Measurements from ENCODE around the gene LPP. TPM values are rescaled to one million over a fixed set of nuclear protein-coding genes. Genes with fewer than 3 reads are reported as not detected.

LPP gene
- polyA plus RNA-seq, 1 experiment: 76.3 TPM

- H3K9me3 ChIP-seq (ENCODE audit: control insufficient read depth, insufficient read depth, low read length): no peaks in the 10 kb centered on the region
- TF ChIP-seq CTCF (IDR thresholded peaks at IDR 0.05; ENCODE audit: low read depth, low read length): no peak
- H3K27me3 ChIP-seq (ENCODE audit: control insufficient read depth, insufficient read depth, low read length): no peaks in the 10 kb centered on the region
- no peak for DNase-seq (ENCODE audit: low read depth, low spot score)
- H3K4me3 ChIP-seq (ENCODE audit: low read depth, low read length): no peak overlapping the region
- POLR2A ChIA-PET: no interaction called here
- H3K27ac ChIP-seq (ENCODE audit: low read depth, low read length): no peak overlapping the region
- CTCF ChIA-PET: interaction anchor here (2.6 kb wide), 1 partner anchor 66 kb away, joined by 8 read pairs; no protein-coding TSS in a partner anchor
These were observed 734.5 kb downstream of the LPP start for GRCh38 chr3:188888321-188889053.

- H3K9me3 ChIP-seq (ENCODE audit: control insufficient read depth, insufficient read depth, low read length): no peaks in the 10 kb centered on the region
- no peaks in the 10 kb centered on the region for H3K27me3 ChIP-seq (ENCODE audit: control insufficient read depth, insufficient read depth, low read length)
- no peak overlapping the region for H3K4me3 ChIP-seq (ENCODE audit: low read depth, low read length)
- DNase-seq (ENCODE audit: low read depth, low spot score): no peak
- H3K27ac ChIP-seq (ENCODE audit: low read depth, low read length): no peak overlapping the region
- TF ChIP-seq CTCF (IDR thresholded peaks at IDR 0.05; ENCODE audit: low read depth, low read length): no peak
- ChIA-PET POLR2A (no interaction called here), CTCF (interaction anchor here (2.6 kb wide), 1 partner anchor 65 kb away, joined by 8 read pairs; no protein-coding TSS in a partner anchor)
These were observed 735.1 kb downstream of the LPP start for GRCh38 chr3:188889054-188889491.

- POLR2A ChIA-PET: no interaction called here
- no peak for DNase-seq (ENCODE audit: low read depth, low spot score)
- no peak for TF ChIP-seq CTCF (IDR thresholded peaks at IDR 0.05; ENCODE audit: low read depth, low read length)
- CTCF ChIA-PET: interaction anchor here (0.7 kb wide), 1 partner anchor 11 kb away, joined by 3 read pairs; no protein-coding TSS in a partner anchor
- Histone ChIP-seq H3K27me3 (ENCODE audit: control insufficient read depth, insufficient read depth, low read length) (no peaks in the 10 kb centered on the region), H3K27ac (ENCODE audit: low read depth, low read length) (no peak overlapping the region), H3K4me3 (ENCODE audit: low read depth, low read length) (no peak overlapping the region), H3K9me3 (ENCODE audit: control insufficient read depth, insufficient read depth, low read length) (no peaks in the 10 kb centered on the region)
These were observed 736.8 kb downstream of the LPP start for GRCh38 chr3:188890572-188891270.

- H3K4me3 ChIP-seq (ENCODE audit: low read depth, low read length): no peak overlapping the region
- no peak for DNase-seq (ENCODE audit: low read depth, low spot score)
- no peaks in the 10 kb centered on the region for H3K9me3 ChIP-seq (ENCODE audit: control insufficient read depth, insufficient read depth, low read length)
- ChIA-PET POLR2A (no interaction called here), CTCF (interaction anchor here (0.6 to 1.5 kb wide), 3 partner anchors 35 to 1159 kb away, joined by 3 to 4 read pairs (median 3); no protein-coding TSS in a partner anchor)
- H3K27ac ChIP-seq (ENCODE audit: low read depth, low read length): no peak overlapping the region
- no peak for TF ChIP-seq CTCF (IDR thresholded peaks at IDR 0.05; ENCODE audit: low read depth, low read length)
- no peaks in the 10 kb centered on the region for H3K27me3 ChIP-seq (ENCODE audit: control insufficient read depth, insufficient read depth, low read length)
These were observed 745.9 kb downstream of the LPP start for GRCh38 chr3:188899881-188900280.
